Stimulated activated CD8-positive, alpha-beta memory T cell treated with anti-CD3 and anti-CD28 coated beads, Interleukin-12 subunit alpha, Interleukin-12 subunit beta, amount 100 ng/mL, for 24 hours (primary cell): Measurements from ENCODE around the gene PTPRR.
"Not testable (repeated sequence)": the region's sequence is repeated elsewhere in the genome, so short reads cannot be mapped to it uniquely, and the experiment has no call there.

Experiments
- DNase-seq: peaks from one replicate; pipeline ENCODE4 v3.0.0-alpha.2; 2020; ENCODE audit errors: extremely low read depth

Gene PTPRR

DNA sequence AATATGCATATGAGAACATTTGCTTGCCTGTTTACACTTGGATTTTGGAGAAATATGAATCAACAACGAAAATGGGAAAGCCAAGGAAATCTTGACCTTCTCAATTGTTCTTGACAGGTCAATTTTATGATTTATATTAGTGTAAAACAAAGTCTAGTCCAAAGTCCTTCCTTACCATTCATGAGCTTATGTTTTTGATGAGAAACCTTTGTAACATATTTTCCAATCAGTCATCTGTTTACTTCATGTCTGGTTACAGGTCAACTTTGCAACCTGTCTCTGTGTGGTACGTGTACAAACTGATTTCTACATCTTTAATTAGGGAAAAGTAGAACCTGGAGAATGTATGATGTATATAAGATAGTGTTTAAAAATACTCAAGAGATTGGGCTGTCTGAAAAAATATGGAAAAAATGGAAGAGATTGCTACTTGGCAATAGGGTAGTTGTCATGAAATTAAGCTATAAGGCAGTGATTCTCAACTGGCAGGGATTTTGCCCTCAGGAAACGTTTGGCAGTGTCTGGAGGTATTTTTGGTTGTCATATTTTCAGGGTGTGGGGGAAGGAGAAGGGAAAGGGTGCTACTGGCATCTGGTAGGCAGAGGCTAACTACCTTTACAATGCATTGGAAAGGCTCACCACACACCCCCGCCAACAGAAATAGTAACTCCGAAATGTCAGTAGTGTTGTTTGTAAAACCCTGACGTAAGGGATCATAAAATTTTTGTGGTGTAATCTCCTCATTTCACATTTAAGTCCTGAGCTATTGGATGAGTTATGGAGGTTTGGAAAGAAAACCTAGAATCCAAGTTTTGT, 172.9 kb downstream of the PTPRR start:
- DNase-seq: no peak

DNA sequence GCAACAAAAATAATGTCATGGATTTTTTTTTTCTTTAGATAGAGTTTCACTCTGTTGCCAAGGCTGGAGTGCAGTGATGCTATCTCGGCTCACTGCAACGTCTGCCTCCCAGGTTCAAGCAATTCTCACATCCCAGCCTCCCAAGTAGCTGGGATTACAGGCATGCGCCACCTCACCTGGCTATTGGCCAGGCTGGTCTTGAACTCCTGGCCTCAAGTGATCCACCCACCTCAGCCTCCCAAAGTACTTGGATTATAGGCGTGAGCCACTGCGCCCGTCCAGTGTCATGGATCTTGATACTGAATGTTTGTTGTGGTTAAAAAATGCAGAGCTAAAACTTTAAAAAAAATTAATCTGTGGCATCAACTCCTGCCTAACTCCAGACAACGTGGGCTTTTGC, 175.5 kb downstream of the PTPRR start:
- DNase-seq: no peak

DNA sequence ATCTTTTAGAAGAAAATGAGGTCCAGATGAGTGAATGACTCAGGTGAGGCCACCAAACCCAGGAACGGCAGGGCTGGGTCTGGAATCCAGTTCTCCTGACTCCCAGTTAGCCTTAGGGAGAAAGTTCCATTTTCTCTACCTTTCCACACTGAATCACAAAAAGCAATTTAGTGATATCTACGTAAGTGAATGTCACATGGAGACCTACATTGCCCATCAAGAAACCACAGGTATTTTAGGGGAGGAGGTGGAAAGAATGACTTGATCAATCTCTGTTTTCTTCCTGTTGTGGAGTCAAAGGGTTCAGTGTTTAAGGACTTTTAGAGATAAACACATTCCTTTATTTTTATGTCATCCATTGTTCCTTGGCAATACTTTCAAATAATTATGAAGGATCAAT, 176.4 kb downstream of the PTPRR start:
- DNase-seq: no peak

DNA sequence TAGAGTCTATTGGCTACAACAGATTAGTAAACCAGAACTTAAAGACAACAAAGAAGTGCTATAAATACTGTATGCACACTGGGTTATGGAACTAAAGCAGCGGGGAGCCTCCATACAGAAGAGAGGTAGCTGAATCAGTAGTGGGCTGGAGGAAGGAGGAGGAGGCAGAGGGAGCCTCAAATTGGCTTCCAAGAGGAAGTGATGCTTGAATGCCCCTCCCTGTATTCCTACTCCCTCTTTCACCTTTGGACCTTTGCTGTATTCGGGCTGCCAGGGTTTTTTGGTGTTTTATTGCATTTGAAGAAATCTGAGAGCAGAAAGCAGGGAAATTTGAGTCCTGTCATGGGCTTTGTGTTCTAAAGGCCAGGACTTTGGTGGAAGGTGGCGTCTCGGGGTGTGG, 179.3 kb downstream of the PTPRR start:
- no peak for DNase-seq

DNA sequence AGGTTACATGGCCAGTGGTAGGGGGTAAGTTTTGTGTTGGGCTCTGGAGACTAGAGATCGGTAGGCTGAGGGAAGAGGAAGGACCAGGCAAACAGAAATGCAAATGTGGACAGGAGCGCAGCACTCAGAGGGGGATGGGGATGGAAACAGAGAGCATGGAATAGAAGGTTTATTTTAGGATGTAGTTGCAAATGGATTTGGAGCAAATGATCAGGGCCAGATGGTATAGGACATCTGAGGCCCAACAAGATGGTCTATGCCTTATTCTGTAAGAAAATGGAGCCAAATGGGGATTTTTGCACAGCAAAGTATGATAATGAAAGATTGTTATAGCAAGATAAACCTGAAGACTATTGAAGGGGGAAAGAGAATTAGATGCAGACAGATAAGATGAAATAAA, 180.8 kb downstream of the PTPRR start:
- no peak for DNase-seq

DNA sequence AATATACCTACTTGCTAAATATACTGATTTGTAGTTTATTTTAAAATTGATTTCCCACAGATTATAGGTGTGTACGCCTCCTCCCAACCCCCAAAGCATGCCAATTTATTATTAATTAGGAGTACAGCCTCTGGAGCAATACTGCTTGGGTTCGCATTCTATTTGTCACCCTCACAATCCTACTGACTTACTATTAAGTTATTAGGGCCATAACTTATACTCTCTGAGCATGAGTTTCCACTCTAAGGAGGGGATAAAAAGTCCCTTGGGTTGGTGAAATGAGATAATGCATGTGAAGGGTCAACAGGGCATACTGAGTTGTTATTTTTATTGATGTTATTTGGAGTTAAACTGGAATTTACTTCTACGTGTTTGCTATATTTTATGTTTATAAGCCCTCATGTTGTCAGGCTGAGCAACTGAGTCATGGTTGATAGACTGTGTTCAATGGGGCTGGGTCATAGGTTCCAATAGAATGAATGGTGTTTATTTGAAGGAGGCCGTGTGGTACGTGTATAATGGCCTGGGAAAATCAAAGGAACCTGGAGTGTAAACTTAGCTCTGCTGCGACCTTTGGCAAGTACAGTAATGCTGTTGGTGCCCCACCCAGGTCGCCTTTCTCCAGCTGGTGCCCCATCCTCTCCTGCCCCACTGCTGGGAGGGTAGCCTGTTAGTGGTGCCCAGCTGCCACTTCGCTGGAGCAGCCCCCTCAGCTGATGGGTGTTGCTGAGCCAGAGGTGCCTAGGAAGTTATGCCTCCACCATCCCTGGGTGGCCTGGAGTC, 184.0 kb downstream of the PTPRR start:
- DNase-seq: no peak

DNA sequence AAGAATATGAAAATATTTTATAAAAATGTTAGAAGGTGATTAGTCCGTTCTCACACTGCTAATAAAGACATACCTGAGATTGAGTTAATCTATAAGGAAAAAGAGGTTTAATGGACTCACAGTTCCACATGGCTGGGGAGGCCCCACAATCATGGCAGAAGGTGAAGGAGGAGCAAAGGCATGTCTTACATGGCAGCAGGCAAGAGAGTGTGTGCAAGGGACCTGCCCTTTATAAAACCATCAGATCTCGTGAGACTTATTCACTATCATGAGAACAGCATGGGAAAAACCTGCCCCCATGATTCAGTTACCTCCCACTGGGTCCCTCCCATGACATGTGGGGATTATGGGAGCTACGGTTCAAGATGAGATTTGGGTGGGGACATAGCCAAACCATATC, 185.3 kb downstream of the PTPRR start:
- not testable (repeated sequence) for DNase-seq

DNA sequence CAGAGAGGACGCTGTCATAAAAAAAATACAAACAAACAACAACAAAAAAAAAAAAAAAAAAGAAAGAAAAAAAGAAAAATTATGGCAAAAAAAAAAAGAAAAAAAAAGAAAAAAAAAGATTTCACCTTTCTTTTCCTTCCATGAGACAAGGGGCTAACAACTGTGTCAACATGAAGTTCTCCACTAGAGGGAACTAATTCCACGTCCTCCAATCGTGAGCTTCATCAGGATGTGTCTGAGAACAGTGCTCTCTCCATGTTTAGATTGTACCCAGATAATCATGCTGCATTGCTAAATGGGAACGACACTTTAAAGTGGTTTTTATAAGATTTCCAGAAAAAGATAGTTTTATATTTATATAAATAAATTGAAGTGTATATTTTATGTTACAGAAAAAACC, 187.2 kb downstream of the PTPRR start:
- DNase-seq: no peak

DNA sequence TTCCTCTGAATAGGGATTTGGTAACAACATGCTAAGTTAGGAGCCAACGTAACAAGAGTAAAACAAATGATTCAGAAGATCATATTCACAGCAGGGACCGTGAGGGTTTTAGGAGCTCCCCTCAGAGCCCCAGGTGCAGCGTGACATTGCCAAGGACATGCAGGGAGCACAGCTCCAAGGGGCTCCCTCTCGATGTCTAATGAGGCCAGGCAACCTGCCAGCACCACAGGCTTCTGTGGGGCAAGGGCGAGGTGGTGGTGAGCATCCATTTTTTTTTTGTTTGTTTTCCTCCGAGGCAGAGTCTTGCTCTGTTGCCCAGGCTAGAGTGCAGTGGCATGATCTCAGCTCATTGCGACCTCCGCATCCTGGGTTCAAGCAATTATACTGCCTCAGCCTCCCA, 188.3 kb downstream of the PTPRR start:
- DNase-seq: no peak

DNA sequence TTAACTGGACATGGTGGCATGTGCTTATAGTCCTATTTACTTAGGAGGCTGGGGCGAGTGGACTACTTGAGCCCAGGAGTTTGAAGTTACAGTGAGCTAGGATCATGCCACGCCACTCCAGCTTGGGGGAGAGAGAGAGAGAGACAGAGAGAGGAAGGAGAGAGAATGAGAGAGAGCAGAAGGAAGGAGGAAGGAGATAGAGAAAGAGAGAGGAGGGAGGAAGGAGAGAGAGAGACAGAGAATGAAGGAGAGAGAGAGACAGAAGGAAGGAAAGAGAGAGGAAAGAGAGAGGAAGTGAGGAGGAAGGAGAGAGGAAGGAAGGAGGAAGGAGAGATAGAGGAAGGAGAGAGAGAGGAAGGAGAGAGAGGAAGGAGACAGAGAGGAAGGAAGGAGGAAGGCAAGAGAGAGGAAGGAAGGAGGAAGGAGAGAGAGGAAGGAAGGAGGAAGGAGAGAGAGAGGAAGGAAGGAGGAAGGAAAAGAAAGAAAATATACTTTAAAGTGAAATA, 189.8 kb downstream of the PTPRR start:
- DNase-seq: no peak

DNA sequence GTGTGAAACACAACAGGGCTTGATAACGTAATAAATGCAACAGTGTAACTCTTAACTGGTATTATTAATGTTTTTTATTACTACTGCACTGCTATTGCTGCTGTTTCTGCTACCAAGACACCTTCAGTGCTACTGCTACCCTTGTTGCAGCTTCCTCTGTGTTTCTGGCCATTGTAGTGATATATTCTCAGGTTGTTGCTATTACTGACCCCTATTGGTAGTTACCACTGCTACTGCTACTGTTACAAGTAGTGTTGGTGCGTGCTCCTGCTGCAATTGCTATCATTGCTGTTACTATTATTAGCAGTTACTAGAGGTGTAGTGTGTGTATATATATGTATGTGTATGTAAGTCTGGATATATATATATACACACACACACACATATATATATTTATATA, 196.1 kb downstream of the PTPRR start:
- DNase-seq: no peak

DNA sequence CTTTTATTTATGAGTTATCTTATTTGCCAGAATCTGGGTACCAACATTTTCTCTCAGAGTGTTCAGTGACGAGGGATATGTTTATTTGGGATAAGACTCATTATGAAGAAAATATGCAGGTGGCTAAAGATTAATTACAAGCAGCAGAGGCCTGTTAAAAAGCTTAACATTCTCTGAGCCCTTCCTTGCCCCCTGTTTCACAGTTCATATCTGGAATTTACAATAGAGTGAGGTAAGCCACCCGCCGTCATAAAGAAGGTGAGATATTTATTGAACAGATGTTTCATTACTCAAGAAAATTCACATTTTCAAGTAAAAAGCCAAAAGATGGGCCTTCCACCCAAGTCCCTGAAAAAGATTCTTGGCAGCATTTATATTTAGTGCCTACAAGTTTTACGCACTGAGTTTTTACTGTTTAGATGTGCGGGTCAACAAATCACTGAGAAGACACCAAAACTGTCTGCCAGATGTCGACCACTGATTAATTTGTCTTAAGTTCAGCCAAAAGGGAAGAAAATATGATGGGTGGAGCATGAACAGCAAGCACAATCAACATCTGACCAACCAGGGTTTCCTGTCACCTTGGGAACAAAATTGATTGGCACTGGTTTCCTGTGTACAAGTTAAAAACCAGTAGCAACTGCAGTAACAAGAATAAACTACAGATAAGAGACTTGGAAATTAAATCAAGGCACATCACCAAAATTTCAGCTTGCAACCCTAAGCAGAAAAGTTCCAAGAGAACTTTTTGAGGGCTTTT, 197.8 kb downstream of the PTPRR start:
- no peak for DNase-seq

DNA sequence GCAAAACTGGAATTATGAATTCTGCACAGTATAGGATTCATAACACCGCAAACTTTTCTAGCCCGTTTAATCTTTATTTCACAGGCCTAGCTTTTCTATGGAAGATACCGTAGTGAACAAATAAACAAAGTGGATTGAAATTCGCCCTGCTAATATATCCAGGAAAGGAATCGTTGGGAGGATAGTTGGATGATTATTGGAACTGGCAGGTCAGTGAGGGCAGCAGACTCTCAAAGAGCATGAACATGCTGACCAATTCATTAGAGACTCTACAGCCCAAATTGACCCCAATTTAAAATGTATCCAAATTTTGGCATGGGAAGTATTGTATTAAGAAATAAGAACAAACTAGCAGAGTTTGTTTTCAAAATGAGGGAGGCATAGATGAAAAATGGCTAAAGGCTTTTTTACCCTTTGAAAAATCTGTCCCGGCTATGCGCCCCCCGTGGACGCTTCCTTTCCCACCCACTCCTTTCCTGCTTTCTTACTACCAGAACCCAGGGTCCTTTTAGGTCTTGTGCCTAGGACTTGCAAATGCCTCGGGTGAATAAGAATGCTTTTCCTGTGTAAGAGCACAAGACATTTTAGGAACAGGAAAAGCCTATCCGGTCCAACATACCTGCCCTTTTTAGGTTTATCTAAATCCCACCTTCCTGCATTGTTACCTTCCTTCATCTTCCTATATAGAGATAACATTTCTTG, 198.7 kb downstream of the PTPRR start:
- DNase-seq: no peak

DNA sequence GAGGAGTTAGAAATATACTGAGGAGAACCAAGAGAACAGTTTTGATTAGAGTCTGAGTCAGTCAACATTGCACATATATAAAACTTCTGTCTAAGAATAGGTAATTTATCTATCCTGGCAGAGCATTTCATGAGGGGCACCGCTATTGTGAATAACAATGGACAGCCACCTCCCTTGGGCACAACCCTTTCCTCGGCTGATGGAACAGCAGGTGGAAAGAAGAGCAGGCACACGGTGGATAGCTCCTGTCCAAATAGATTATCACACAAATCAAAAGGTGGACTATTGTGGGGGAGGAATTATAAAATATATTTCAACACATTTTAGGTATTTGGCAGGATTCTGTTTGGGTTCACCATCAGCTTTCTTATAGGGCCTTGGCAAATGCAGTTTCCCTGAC, 199.3 kb downstream of the PTPRR start:
- DNase-seq: no peak

DNA sequence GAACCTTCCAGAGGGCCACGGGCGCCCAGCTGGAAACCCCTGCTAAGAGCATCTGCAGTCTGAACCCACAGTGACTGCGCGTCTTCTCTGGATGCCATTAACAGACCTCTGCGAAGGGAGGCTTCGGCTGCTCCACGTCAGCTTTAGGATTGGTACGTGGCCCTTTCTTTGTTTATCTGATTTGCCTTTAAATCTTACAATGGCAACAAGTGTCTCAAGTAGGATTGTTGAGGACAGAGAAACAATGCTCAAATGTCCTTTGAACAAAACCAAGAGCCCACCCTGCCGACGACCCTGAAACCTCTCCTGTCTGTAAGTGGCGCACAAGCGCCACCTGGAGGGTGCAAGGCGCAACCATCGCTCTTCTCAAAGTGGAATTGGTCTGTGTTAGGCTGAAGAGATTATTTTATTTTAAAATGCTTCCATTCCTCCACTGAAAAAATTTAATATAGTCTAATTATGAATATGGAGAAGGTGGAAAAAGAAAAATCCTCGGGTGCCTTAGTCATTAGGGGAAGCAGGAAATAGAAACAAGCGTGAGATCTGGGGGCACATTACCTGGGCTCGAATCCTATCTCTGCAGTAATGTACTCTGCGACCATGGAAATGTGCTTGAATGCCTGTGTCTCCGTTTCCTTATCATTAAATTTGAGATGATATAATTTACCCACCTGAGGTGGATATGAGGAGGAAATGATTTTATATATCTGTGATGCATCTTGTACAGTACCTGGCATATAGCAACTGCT, 200.7 kb downstream of the PTPRR start:
- DNase-seq: no peak

DNA sequence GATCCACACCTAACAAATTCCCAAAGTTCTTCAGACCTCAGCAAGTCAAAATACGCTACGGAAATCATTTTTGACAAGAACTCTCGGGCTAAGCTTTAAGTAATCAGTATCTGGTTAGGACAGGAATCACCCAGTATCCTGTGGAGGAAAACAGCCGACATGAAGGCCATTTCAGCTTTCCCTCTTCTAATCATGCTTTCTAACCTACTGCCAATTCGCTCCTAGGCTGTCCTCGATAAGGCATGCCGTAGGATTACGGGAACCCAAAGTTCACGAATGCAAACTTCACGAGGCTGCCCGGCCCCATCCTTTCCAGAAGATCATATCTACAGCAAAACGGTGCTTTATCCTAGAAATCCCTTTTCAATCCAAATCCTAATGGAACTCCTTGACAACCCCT, 201.5 kb downstream of the PTPRR start:
- no peak for DNase-seq

DNA sequence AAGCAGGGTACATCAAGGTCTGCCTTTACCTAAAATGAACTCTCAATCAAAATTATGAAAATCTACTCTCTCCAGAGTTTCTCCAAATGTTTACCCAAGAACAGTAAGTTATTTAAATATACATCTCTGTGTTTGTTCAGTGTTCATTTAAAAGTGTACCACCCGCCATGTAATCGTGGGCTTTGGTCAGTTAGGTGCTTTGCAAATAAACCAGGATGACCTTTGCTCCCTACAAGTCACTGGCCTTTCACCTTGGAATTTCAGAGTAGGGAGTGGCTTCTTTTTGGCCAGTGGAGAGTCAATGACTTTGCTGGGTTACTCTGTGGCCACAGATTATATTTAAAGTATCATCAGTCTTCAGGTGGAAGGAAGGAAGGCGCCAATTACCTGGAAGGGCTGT, 208.7 kb downstream of the PTPRR start:
- DNase-seq: no peak

DNA sequence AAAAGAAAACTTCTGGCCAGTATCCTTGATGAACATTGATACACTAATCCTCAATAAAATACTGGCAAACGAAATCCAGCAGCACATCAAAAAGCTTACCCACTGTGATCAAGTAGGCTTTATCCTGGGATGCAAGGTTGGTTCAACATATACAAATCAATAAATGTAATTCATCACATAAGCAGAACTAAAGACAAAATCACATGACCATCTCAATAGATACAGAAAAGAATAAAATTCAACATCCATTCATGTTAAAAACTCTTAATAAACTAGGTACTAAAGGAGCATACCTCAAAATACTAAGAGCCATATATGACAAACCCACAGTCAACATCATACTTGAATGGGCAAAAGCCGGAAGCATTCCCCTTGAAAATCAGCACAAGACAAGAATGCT, 211.5 kb downstream of the PTPRR start:
- DNase-seq: no peak

DNA sequence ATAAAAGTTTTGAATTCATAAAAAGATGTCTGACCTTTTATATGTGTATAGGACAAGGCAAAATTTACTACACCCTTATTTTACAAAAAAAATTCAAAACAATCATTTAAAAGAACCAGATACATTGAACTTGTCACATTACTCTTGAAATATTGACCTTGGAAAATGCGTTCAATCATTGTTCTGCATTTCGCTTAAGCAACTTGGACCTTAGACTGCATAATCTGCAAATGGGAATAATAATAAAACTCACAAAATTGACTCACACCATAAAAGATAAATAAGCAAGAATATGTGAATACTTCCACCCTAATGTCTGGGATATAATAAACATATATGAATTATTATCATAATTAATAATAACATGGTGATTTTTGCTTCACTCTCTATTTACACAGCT, 213.9 kb downstream of the PTPRR start:
- no peak for DNase-seq

DNA sequence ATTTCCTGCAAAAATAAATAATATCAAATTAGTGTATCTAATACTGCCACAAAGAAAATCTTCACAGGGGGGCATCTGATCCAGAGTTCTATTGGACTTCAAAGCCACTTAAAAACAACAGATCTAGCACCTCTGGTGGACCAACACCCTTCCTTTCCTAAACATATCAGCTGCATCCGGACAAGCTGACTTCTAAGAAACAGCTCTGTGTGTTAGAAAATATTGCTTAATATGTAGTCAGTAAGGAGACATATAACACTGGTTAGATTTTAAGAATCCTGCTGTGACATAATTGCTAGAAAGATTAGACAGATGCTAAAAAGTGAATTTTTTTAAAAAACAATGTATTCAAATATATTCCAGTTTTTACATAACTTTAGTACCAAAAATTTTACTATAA, 222.2 kb downstream of the PTPRR start:
- no peak for DNase-seq
